Activated CD4-positive, CD25-positive, alpha-beta regulatory T cell treated with anti-CD3 and anti-CD28 coated beads, Interleukin-2, amount 50 U/mL, for 72 hours (primary cell): ENCODE results near the gene GRAMD1A.
"Not testable (repeated sequence)": the region's sequence is repeated elsewhere in the genome, so short reads cannot be mapped to it uniquely, and the experiment has no call there.

ENCODE experiments used
- DNase-seq: peaks from one replicate; pipeline ENCODE4 v3.0.0; 2021

Gene GRAMD1A

DNA sequence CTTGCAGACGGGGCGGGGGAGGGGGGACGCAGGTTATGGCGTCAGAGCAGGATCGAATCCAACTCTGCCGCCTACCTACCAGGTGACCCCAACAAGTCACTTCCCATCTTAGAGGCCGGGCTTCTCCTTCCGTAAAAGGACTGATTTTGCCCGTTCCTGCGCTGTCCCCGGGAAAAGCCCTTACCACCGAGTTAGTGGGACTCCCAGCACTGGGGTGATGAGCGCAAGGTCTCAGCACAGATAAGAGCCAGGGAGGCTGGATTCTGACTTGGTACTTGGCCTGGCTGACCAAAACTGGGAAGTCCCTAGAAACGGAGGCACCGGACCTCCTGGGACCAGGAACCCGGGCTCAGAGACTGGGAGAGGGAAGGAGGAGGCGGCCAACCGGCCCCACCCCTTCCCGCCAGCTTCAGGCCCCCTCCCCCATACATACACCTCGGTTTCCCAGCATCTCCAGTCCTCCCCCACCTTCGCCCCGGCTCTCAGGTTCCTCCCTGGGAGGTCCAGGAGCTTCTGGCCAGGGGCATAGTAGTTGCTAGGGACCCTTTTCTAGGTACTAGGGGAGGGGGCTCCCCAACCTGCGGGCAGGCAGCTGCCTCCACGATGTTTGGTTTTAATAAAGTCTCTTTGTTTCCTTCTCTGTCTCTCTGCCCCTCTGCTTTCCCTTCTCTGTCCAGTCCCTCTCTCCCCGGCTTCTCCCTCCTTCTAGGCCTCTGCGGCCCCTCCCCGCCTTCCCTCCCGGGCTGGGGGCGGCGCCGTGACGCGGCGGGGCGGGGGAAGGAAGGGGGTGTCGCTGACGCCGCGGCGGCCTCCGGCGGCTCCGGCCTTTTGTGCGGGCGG, at the start of gene GRAMD1A:
TSS of gene GRAMD1A (plus strand) at position 826 of the 840 bp plus-strand sequence. CDS start 156 bp downstream, outside the sequence.
- peak; percentile 82 for DNase-seq

DNA sequence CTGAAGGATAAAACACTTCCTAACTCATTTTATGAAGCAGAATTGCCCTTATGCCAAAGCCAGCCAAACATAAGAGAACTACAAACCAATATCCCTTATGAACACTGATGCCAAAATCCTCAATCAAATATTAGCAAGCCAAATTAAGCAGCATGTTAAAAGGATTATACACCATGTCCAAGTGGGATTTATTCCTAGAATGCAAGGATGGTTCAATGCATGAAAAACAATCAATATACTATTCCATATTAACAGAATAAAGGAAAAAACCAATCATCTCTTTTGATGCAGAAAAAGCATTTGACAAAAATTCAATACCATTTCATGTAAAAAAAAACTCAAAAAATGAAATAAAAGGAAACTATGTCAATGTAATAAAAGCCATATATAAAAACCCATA, 47.0 kb upstream of the GRAMD1A start:
- no peak for DNase-seq

DNA sequence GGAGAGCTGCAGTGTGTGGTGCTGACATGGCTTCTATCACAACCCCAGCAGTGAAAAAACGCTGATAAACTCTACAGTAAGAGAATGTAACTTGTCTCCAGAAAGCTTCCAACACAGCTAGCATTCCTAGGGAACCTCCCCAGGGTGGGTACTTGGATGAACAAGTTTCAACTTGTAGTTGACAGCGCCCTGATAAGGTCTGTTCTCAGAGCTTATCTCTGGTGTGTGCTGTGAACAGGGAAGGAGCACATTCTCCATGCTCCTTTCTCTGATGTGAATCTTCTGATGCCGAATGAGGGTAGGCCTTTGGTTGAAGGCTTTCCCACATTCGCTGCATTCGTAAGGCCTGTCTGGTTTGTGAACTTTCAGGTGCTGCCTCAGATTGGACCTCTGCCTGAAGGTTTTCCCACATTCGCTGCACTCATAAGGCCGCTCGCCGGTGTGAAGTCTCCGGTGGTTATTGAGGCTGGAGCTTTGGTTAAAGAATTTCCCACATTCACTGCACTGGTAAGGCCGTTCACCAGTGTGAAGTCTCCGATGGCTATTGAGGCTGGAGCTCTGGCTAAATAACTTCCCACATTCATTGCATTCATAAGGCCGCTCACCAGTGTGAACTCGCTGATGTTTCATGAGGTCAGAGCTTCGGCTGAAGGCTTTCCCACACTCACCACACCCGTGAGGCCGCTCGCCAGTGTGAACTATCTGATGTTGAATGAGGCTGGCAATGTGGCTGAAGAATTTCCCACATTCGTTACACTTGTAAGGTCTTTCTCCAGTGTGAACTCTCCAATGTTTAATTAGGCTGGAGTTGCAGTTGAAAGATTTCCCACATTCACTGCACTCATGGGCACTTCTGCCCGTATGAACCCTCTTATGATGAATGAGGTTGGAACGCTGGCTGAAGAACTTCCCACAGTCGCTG, 42.0 kb upstream of the GRAMD1A start:
- DNase-seq = no peak

DNA sequence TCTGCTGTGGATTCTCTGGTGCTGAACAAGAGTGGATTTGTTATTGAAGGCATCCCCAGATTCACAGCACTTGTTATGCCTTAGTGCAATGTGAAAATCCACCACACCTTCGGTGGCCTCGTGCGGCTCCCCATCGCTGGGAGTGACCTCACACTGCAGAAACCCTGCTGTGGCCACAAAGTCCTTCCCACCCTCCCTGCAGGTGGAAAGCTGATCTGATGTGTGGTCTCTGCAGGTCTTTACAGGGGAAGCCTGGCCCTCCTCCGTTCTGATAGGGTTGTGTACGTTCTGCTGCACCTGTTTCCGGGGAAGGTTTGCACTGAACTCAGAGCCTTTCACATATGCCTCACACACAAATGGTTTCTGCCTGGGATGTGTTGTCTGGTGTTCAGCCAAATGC, 41.1 kb upstream of the GRAMD1A start:
- DNase-seq = no peak

DNA sequence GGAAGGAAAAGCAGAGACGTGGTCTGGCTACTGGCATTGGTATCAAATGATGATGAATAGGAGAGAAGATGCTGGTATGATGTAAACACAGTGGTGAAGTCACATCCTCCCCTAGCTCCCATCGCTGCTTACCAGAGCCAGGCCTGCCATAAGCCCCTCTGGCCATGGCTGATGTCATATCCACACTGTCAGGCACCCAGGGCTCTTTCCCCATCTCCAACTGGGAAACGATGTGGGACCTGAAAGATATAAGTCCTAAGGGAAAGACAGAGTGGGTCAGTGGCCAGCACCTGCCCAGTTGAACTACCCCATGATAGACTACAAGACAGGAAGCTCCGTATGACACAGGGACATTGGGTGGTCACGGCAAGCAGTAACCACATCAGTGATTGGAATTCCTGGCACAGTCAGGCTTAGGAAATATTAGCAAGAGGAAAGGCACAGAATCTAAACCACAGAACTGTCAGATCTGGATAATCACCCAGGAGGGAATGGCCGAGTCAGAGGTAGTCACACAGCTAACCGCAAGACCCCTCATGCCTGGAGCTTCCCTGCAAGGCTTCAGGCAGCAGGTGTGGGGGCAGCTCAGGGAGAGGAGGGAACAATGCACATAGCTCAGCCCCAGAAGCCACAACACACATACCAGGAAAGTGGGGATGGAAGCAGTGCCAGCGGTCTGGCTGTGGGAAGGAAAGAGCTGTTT, 39.9 kb upstream of the GRAMD1A start:
- DNase-seq = no peak

DNA sequence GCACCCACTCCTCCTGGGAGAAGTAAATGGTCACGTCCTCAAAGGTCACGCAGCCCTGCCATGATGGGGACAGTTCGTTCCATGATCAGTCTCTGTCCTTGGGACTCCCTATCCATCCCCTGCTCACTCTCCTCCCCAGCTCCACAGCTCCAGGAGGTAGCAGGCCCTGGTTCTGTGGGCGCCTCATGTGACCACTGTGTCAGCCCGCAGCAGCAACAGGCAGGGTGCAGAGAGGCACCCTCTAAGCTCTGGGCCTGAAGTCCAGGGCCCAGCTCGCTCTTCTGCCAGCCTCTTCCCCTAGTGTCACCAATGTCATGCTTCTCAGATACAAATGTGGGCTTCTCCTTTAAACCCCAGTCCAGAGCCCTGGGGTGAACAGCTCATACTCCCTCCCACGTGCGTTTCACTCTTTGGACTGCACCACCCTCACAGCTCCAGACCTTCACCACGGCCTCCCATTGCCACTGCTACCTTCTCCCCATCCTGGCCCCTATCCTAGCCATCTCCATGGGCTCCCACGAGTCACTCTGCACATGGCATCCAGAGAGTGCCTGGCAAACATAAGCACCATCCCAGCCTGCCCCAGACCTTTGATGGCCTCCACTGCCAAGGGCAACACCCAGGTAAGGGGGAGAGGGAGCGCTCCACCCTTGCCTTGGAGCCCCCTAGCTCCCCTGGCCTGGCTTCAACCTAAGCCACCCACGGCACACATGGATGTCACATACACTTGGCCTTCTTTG, 39.0 kb upstream of the GRAMD1A start:
- no peak for DNase-seq

DNA sequence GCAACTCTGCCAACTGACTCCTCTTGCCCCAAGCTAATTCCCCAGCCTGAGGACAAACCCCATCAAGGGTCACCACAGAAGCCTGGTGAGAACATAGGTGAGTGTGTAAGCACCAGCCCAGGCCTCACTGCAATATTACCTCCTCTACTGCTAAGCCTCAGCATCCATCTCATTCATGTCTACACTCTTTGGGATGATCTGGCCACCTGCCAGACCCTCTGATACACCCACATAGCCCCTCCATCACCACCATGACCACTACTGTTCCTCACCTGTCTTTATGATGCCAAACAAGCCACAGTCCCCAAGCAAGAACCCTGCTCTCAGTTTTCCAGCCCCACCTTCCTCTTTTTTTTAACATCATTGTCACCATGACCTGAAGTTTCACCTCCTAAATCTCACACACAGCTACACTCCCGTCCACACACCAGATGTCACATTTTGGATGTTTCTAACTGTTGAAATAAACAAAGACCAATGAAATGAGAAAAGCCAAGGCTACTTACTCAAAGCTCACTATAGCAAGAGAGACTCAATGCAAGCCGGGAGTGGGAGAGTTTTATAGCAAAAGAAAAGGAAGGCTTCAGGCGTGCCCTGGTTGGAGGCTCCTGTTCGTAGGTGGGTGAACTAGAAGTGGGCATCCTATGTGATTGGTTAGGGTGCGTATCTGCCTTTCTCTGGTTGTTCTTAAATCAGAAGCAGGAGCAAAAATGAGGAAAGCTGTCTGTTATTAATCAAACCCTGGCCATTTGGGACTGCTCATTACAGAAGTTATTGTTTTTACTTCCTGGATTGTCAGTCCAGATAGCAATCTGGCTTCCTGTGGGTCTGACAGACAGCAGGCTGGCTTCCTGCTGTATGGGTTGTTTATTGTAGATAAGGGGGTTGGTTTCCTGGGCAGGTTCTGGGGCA, 38.1 kb upstream of the GRAMD1A start:
- no peak for DNase-seq

DNA sequence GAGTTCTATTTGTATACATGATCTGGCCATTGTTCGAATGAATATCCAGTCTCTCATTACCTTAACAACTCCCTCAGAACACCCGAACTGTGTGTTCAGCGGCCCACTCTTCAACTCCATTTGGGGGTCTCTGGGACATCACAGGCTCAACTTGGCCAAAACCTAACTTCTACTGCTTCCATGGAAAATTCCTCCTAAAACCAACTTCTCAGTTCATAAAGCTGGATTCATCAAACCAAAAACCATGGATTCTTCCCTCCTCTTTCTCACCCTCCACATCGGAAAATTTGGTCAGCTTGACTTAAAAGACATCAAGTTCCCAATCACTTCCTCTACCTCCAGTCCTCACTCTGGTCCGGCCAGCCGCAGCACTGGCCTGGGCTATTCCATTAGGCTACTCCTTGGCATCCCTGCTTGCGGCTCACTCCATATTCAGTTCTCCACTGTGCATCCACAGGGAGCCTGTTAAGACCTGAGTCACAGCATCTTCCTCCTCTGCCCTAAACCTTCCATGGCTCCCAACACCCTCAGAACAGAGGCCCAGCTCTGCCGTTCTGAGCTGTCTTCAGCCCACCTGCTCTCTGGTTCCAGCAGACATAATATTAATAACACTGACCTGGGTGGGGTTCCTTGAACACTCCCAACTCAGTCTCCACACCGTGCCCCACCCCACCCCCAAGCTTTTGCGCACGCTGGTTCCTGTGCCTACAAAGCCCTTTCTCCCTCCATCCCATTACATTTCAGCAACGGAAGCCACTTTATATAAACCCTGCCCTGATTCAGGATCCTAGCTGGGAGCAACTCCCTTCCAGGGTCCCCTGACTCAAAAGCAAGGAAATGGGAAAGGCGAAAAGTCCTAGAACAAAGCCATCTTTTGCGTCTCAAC, 37.2 kb upstream of the GRAMD1A start:
- no peak for DNase-seq

DNA sequence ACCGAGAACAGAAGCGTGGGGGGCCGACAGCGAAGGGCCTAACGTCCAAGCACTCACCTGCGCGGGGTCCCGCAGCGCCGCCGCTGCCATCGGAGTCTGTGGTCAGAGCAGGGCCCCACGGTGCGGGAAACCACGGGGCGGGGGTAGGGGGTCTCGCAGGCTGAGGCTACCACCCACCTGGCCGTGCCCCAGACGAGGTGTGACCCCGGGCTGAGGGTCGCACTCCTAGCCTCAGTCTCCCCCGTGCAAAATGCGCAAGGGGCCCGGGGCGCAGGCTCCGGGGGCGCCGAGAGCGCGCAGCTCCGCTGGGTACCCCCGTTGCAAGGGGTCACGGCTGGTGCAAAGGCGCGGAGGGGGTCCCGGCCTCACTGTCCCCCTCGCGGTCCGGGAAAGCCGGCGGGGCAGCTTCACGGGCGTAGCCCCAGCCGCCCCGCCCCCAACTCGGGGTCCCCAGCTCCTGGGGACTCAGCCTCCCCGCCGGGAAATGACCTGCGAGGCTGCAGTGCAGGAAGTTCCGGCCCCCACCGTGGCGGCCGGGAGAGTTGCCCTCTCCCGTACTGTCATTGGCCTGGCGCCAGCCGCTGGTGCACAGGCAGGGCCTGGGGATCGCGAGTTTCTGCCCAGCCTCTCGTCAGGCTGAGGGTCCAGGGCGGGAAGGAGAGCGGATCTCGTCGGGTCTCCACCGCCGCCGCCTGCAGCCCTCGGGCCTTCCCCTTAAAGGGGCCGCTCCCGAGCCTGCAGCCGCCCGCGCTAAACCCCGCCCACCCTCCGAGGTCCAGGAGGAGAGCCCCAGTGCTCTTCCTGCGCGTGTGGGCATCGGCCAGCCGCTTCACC, 36.3 kb upstream of the GRAMD1A start, which contains the start of gene ZNF792:
TSS of gene ZNF792 (minus strand) at position 657 of the 834 bp plus-strand sequence. CDS start at position 90, 567 bp downstream.
- DNase-seq = peak; percentile 67

DNA sequence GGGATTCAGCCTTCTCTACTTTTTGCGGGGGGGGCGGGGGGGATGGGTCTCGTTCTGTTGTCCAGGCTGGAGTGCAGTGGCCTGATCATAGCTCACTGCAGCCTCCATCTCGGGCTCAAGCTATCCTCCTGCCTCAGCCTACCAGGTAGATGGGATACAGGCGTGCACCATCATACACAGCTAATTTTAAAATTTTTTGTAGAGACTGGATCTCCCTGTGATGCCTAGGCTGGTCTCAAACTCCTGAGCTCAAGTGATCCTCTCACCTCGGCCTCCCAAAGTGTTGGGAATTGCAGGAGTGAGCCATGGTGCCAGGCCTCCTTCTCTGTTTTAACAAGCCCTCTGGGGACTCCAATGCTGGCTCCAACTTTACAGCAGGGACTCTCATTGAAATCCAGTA, 35.5 kb upstream of the GRAMD1A start:
- no peak for DNase-seq

DNA sequence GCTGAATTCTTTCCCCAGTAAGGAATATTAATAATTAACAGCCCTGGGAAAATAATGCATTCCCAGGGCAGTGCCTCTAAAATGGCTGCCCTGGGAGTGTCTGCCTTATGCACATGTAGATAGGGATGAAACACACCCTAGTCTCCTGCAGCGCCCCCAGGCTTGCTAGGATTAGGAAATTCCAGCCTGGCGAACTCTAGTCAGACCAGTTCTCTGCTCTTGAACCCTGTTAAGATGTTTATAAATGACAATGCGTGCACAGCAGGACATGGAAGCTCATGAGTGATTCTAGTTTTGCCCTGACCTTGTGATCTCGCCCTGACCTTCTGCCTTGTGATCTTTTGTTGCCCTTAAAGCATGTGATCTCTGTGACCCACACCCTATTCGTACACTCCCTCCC, 34.6 kb upstream of the GRAMD1A start:
- DNase-seq = not testable (repeated sequence)

DNA sequence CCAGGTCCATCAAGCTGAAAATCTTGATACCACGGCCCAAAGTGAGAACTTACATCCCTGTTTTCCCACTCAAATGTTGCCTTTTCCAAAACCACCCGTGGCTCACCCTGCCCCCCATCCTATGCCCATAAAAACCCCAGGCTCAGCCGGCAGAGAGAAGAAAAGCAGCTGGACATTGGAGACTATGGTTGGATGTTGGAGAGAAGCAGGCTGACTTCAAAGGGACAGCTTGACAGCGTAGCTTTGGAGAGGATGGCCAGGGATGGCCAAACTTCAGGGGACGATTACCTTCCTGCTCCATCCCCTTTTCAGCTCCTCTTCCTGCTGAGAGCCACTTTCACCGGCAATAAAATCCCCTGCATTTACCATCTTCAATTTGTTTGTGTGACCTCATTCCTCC, 32.6 kb upstream of the GRAMD1A start:
- no peak for DNase-seq

DNA sequence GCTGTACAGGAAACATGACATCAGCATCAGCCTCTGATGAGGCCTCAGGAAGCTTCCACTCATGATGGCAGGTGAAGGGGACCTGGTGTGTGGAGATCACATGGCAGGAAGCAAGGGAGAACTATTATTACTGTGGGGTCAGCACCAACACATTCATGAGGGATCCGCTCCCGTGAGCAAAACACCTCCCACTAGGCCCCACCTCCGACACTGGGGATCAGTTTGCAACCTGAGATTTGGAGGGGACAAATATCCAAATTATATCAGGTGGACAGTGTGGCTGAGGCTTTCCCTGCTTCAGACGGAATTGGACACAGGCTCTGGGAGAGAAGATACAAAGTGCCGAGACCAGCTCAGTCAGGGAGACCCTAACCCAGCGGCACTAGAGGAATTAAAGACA, 30.4 kb upstream of the GRAMD1A start:
- DNase-seq = no peak

DNA sequence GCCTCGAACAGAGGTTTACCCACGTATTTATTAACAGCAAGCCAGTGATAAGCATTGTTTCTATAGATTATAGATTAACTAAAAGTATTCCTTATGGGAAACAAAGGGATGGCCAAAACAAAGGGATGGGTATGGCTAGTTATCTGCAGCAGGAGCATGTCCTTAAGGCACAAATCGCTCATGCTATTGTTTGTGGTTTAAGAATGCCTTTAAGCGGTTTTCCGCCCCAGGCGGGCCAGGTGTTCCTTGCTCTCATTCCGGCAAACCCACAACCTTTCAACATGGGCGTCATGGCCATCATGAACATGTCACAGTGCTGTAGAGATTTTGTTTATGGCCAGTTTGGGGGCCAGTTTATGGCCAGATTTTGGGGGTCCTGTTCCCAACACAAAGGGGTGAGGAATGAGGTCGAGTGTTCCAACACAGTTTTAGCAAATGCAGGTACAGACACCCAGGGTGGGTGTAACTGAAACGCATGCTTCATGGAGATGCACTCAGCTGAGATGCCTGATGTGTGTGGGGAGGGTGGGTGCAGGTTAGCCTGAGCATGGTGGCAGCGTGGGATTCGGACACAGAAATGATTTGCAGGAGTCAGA, 29.8 kb upstream of the GRAMD1A start:
- not testable (repeated sequence) for DNase-seq

DNA sequence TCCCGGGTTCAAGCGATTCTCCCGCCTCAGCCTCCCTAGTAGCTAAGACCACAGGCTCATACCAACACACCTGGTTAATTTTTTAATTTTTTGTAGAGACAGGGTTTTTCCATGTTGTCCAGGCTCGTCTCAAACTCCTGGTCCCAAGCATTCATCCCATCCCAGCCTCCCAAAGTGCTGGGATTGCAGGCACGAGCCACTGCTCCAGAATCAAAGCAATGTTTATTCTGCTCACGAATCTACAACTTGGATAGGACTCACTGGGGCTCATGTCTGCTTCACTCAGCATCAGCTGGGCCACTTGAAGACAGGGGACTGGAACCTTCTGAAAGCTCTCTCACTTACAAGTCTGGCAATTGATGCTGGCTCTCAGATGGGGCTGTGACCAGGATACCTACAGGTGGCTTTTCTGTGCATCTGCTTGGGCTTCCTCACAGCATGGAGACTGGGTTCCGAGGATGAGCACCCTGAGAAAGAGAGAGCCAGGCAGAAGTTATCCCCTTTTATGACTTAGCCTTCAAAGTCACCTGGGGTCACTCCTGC, 27.9 kb upstream of the GRAMD1A start:
- no peak for DNase-seq

DNA sequence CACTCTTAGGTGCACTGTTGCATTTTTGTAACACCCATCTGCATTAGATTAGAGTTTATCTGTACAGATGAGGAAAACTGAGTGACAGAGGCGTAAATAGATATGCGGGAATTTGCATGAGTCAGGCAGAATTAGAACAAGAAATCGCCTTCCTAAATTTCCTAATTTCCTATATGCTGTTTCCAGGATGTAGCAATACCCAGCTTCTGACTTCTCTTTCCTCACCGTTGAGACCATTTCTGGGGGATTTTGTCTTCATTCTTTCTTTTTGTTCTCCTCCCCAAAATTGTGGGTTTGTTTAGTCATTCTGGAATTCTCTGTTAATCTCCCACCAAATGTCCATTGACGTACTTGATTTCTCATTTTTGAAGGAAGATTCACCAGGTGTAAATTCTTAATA, 25.5 kb upstream of the GRAMD1A start:
- no peak for DNase-seq

DNA sequence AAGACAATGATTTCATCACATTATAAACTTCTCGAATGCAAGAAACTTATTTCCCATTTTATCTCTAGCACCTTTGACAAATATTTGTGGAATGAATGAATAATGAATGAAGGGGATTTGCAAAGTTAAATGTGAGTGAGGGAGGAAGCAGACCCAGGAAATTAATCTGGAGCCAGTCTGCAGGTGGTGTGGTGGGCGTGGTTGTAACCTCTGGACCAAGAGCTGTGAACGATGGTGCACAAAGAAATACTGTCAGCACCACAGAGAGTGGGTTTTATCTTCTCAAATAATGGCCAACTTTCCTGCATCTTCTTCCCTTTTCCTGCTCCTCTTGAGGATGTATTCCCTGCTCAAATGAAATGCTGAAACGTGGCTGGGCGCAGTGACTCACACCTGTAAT, 25.1 kb upstream of the GRAMD1A start:
- DNase-seq = no peak

DNA sequence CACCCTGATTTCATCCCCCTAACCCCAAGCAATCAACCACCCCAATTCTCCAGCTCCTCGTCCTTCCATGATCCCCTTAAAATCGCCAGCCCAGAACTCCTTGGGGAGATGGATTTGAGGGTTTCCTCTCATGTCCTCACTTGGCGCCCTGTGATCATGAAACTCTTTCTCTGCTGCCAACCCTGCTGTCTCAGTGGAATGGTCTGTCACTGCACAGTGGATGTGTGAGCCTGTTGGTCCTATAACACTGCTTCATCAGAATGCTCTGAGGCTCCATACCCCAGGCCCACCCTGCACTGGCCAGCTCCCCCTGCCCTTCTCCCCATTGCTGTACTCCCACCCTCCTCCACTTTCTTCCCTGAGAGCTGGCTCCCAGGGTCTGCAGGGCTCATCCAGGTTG, 23.5 kb upstream of the GRAMD1A start:
- DNase-seq = no peak
